Left ventricle myocardium superior (tissue), 1 donor: ENCODE measurements around the gene PIK3C2B. TPM values are rescaled to one million over a fixed set of nuclear protein-coding genes. Genes with fewer than 3 reads are reported as not detected.
A peak's percentile ranks its signal among the peaks of the same experiment; 100 is the strongest.

Experiments
- ATAC-seq: fragments of 200-7000 bp; cut with Tn5 transposase; one replicate; pipeline ENCODE4 v1.9.1; 2020; ENCODE audit warnings: mild to moderate bottlenecking, moderate library complexity
- DNase-seq: peaks from one replicate; pipeline ENCODE4 v3.0.0-alpha.2; 2020
- intact Hi-C: fragments of 100-400 bp; cut with micrococcal nuclease; formaldehyde crosslinking; loops from one replicate; pipeline ENCODE4 v1.11.0; 2022
- total RNA-seq: library from RNA; stranded (reverse); fragmentation: NEBNext Ultra II Directional; extraction: Animal tissue kit (Norgen Biotek cat#: 25700); gene quantifications from one replicate; pipeline ENCODE4 v1.2.1, GENCODE V29; 2021
- donor health status: DM: no; HTN: yes; CAD: no; lungs with severe emphysema.

PIK3C2B gene
- total RNA-seq, 1 donor from 2014 or later = 23.6 TPM

GRCh38 chr1:204511366-204511765 is 16.8 kb upstream of the PIK3C2B start:
- ATAC-seq (no peak), DNase-seq (no peak)

GRCh38 chr1:204509186-204509635 is 14.6 kb upstream of the PIK3C2B start:
- intact Hi-C loops = no loop called here
- no peak for ATAC-seq
- DNase-seq = no peak

More at GRCh38 chr1:204511366-204511765, 16.8 kb upstream of the PIK3C2B start:
- intact Hi-C loops = no loop called here

GRCh38 chr1:204507317-204508105 is 12.9 kb upstream of the PIK3C2B start:
- intact Hi-C loops = no loop called here
- ATAC-seq = peak; percentile 38
- no peak for DNase-seq

GRCh38 chr1:204506969-204507316 is 12.3 kb upstream of the PIK3C2B start:
- intact Hi-C loops = no loop called here
- ATAC-seq = peak; percentile 81
- DNase-seq = peak; percentile 58

- peak; percentile 71 for DNase-seq
- intact Hi-C loops = no loop called here
- peak; percentile 86 for ATAC-seq
Observed at GRCh38 chr1:204506201-204506968, 11.8 kb upstream of the PIK3C2B start.

GRCh38 chr1:204505674-204506200 is 11.1 kb upstream of the PIK3C2B start:
- intact Hi-C loops = no loop called here
- no peak for DNase-seq
- no peak for ATAC-seq

- intact Hi-C loops = loop anchor here (5.0 kb wide), 2 partner anchors 57 to 72 kb away; no protein-coding TSS in a partner anchor
- ATAC-seq (no peak), DNase-seq (no peak)
Observed at GRCh38 chr1:204503913-204504519, 9.4 kb upstream of the PIK3C2B start.

- DNase-seq (no peak), ATAC-seq (no peak)
- intact Hi-C loops = loop anchor here (5.0 kb wide), 2 partner anchors 56 to 71 kb away; no protein-coding TSS in a partner anchor
Observed at GRCh38 chr1:204503122-204503912, 8.7 kb upstream of the PIK3C2B start.

- DNase-seq (no peak), ATAC-seq (no peak)
- intact Hi-C loops = loop anchor here (5.0 kb wide), 2 partner anchors 55 to 70 kb away; no protein-coding TSS in a partner anchor
Observed at GRCh38 chr1:204502241-204502640, 7.6 kb upstream of the PIK3C2B start.

- intact Hi-C loops = loop anchor here (5.0 kb wide), 2 partner anchors 52 to 67 kb away; no protein-coding TSS in a partner anchor
- no peak for DNase-seq
- no peak for ATAC-seq
Observed at GRCh38 chr1:204499511-204500468, 5.2 kb upstream of the PIK3C2B start.

- intact Hi-C loops = no loop called here
- DNase-seq = no peak
- ATAC-seq = no peak
Observed at GRCh38 chr1:204498981-204499380, 4.4 kb upstream of the PIK3C2B start.

GRCh38 chr1:204495777-204496176 is 1.2 kb upstream of the PIK3C2B start:
- no peak for ATAC-seq
- intact Hi-C loops = no loop called here
- DNase-seq = no peak

- ATAC-seq = no peak
Observed at GRCh38 chr1:204495078-204495753, 611 bp upstream of the PIK3C2B start.

GRCh38 chr1:204493984-204494280 is 673 bp downstream of the PIK3C2B start:
- peak; percentile 70 for ATAC-seq
- peak; percentile 68 for DNase-seq
- intact Hi-C loops = no loop called here

More at GRCh38 chr1:204495078-204495753, 611 bp upstream of the PIK3C2B start:
- DNase-seq = no peak
- intact Hi-C loops = no loop called here

GRCh38 chr1:204493145-204493983 is 1.2 kb downstream of the PIK3C2B start:
- peak; percentile 76 for DNase-seq
- ATAC-seq = peak; percentile 58
- intact Hi-C loops = no loop called here

- intact Hi-C loops = no loop called here
- ATAC-seq = no peak
Observed at GRCh38 chr1:204491655-204492054, 3.0 kb downstream of the PIK3C2B start.

More at GRCh38 chr1:204491655-204492054, 3.0 kb downstream of the PIK3C2B start:
- no peak for DNase-seq
